Ecto neural progenitor cell (in vitro differentiated cells): ENCODE results near the gene GRID1.

Source experiments
- DNase-seq: peaks from one replicate; pipeline ENCODE4 v3.0.0-alpha.2; 2018; ENCODE audit warnings: low spot score

GRID1 gene

DNA sequence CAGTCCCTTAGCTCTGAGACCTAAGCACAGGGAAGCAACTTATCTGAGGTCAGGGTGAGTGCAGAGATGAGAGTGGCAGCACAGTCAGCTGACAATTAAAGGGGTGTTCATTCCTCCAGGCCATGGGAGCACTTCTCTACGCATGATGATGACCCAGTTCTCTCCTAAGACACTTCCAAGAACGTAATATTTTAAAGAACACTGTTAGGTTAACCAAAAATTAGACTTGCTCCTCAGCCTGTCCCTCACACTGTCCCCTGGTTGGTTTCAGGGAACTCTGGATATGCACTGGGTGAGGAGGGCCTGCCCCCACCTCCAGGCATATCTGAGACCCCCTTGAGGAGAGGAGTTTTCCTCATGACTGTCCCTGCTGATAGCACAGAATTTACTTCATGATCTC is 767.5 kb downstream of the GRID1 start:
- no peak for DNase-seq

- no peak for DNase-seq
Observed at GRCh38 chr10:85598646-85599045, 767.9 kb downstream of the GRID1 start.

DNA sequence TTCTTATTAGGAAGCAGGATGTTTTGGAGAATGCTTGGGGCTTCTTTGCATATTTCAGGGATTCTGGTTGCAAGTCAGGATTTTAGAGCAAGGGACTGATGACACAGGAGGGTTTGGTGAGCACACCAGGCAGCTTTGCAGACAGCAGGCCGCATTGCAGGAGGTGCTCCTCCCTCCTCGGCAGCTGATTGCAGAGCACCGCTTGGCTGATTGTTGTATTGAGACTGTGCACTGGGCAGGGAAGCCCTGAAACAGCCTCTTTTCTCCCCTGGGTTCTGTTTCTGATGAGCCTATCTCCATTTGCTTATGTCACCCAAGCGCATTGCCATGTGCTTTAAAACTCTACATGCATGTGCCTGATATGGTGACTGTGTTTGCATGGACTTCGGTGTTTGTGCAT is 769.6 kb downstream of the GRID1 start:
- no peak for DNase-seq

DNA sequence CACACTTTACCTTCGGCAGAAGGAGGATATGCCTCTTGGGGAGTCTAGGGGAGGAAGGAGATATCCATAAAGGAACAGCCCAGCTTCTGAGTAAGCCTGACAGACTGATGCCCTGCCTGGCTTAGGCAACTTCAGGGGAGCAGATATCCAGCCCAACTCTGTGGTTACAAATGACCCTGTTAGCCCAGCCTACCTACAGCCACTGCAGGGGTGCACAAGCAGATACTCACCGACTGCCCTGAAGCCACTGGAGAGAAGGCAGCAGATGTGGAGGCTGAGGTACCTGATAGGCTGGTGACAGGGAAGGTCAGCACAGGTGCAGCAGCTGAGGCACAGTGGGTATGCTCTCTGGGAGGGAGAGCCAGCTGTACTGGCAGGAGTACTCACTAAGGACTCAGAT is 770.2 kb downstream of the GRID1 start:
- DNase-seq, result no peak

- DNase-seq, result no peak
Observed at GRCh38 chr10:85594239-85594638, 772.4 kb downstream of the GRID1 start.

- DNase-seq, result no peak
Observed at GRCh38 chr10:85593226-85593772, 773.3 kb downstream of the GRID1 start.

GRCh38 chr10:85581371-85581770 is 785.2 kb downstream of the GRID1 start:
- no peak for DNase-seq

DNA sequence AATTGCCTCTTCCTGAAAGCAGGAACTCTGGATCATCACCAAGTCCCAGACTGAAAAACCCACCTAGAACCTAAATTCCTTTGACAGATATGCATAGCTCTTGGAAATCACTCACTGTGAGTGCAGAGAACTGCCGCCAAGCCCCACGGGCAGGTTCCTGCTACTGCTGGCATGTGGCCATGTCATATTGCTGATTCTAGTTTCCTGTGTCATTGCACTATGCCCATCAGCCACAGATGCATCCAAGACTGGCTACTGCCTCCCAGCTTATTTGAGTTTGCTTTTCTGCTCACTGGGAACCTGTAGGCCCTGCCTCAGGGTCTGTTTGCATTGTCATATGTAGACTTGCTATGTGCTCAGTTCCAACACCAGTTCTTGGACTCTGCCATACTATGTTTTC is 786.0 kb downstream of the GRID1 start:
- DNase-seq, result no peak

DNA sequence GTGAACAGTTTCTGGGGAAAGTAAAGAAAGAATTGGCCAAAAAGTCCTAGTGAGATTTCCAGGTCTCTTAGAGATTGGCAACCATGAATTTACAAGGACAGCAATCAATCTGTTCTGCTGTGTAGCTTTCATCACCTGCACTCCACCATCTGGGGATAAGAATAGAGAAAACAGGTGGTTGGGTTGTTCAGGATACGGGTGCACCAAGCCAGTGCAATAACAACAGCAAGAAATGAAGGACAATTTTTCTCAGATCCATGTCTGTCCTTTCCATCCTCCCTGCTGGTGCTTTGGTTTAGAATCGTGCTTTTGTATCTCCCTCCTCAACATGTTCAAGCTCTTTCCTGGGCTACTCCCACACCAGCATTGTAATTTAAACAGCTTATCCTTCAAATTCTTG is 787.7 kb downstream of the GRID1 start:
- no peak for DNase-seq

DNA sequence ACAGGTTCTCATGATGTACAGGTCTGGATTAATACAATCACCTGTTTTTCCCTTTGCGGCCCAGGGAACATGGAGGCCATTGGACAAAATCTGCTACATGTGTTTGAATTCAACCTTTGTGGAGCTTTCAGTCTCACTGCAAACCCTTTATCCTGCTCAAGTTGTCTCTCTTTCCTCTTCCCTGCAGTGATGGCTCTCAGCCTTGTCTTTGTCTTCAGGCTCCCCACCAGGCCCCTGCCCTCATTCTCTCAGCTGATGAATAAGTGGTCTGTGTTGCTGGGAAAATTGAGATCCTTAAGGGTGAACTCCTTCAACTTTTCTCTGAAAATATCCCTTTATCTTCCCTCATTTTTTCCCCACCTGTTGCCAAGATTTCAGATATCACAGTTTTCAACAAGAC is 791.2 kb downstream of the GRID1 start:
- DNase-seq, result no peak

- no peak for DNase-seq
Observed at GRCh38 chr10:85570871-85571270, 795.7 kb downstream of the GRID1 start.

- DNase-seq, result no peak
Observed at GRCh38 chr10:85565381-85565780, 801.2 kb downstream of the GRID1 start.

- no peak for DNase-seq
Observed at GRCh38 chr10:85558533-85558932, 808.1 kb downstream of the GRID1 start.

DNA sequence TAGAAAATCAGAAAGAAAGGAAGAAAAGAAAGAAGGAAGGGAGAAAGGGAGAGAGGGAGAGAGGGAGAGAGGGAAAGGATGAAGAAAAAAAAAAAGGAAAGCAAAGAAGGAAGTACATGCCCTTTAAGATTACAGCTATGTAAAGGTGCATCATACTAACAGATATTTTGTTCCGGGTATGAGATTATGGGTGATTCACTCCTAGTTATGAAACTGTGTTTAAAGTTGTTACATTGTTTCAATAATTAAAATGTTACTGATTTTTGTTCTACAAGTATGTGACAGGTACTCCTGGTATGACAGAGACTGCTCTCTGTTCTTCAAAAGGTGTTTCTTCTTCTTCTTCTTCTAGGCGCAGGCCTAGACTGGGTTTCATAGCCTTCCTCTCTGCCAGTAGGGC is 808.9 kb downstream of the GRID1 start:
- no peak for DNase-seq

GRCh38 chr10:85557077-85557476 is 809.5 kb downstream of the GRID1 start:
- DNase-seq, result no peak
